ENCODE data around the gene TUBB6. TPM values are rescaled to one million over a fixed set of nuclear protein-coding genes. Genes with fewer than 3 reads are reported as not detected.

TUBB6 gene
- total and polyA plus RNA-seq, 2 experiments from 2014 or later, result 148 to 329 TPM

GRCh38 chr18:12291161-12291560, 16.9 kb upstream of the TUBB6 start:
- Mint-ChIP-seq H3K4me1 (peaks cover 23% of the 10 kb centered on the region), H3K9me3 (no peaks in the 10 kb centered on the region; the same call in 2 of the 3 replicates), H3K36me3 (ENCODE audit: low read depth) (no peaks in the 10 kb centered on the region; the same call in 2 of the 3 replicates), H3K27me3 (ENCODE audit: insufficient read depth, low read depth, poor library complexity) (peaks cover 33% of the 10 kb centered on the region), H3K4me3 (no peak overlapping the region), H3K27ac (no peak overlapping the region)
- H3F3A ChIP-seq (replicated peaks; ENCODE audit: low read depth), result peaks cover 12% of the 10 kb centered on the region
- H3K9me2 ChIP-seq (ENCODE audit: insufficient read depth), result no peaks in the 10 kb centered on the region
- no peak overlapping the region for H3K27ac ChIP-seq (ENCODE audit: low read depth)
- DNase-seq (ENCODE audit: low spot score) (no peak), ATAC-seq (no peak)
- H2AFZ ChIP-seq, result no peak overlapping the region
- H3K4me3 ChIP-seq, result no peak overlapping the region
- no peak overlapping the region for H3K4me2 ChIP-seq
- H3K79me2 ChIP-seq (replicated peaks; ENCODE audit: insufficient read depth), result no peaks in the 10 kb centered on the region
- H3K36me3 ChIP-seq (ENCODE audit: insufficient read depth), result no peaks in the 10 kb centered on the region
- peaks cover 24% of the 10 kb centered on the region for H3K27me3 ChIP-seq (ENCODE audit: insufficient read depth)
- no peaks in the 10 kb centered on the region for H4K20me1 ChIP-seq (replicated peaks; ENCODE audit: insufficient read depth)
- TF ChIP-seq ZNF114 (CRISPR knock-in tag; IDR thresholded peaks at IDR 0.05) (no peak), NANOG (IDR thresholded peaks at IDR 0.05; ENCODE audit: borderline replicate concordance) (no peak), EZH2 (IDR thresholded peaks at IDR 0.05; ENCODE audit: low read depth, unreplicated experiment) (no peak), POLR2AphosphoS5 (IDR thresholded peaks at IDR 0.05; ENCODE audit: low read depth) (no peak)
- TF ChIP-seq, protein P1, sequence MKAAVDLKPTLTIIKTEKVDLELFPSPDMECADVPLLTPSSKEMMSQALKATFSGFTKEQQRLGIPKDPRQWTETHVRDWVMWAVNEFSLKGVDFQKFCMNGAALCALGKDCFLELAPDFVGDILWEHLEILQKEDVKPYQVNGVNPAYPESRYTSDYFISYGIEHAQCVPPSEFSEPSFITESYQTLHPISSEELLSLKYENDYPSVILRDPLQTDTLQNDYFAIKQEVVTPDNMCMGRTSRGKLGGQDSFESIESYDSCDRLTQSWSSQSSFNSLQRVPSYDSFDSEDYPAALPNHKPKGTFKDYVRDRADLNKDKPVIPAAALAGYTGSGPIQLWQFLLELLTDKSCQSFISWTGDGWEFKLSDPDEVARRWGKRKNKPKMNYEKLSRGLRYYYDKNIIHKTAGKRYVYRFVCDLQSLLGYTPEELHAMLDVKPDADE (IDR thresholded peaks at IDR 0.05), result no peak
- H3K4me1 ChIP-seq (ENCODE audit: insufficient read depth), result peaks cover 15% of the 10 kb centered on the region

- Histone ChIP-seq H3K4me2 (no peak overlapping the region), H3K4me3 (no peak overlapping the region), H3K4me1 (ENCODE audit: insufficient read depth) (peaks cover 15% of the 10 kb centered on the region), H3K36me3 (ENCODE audit: insufficient read depth) (no peaks in the 10 kb centered on the region), H3K27me3 (ENCODE audit: insufficient read depth) (peaks cover 18% of the 10 kb centered on the region), H3K27ac (ENCODE audit: low read depth) (no peak overlapping the region), H4K20me1 (replicated peaks; ENCODE audit: insufficient read depth) (no peaks in the 10 kb centered on the region), H3K79me2 (replicated peaks; ENCODE audit: insufficient read depth) (no peaks in the 10 kb centered on the region), H3K9me2 (ENCODE audit: insufficient read depth) (no peaks in the 10 kb centered on the region), H3F3A (replicated peaks; ENCODE audit: low read depth) (peaks cover 12% of the 10 kb centered on the region), H2AFZ (0 out of 2 replicates have a peak overlapping the region, but pooled peaks have one; percentile 52)
- no peak for DNase-seq (ENCODE audit: low spot score)
- Mint-ChIP-seq H3K9me3 (no peaks in the 10 kb centered on the region; the same call in 2 of the 3 replicates), H3K36me3 (ENCODE audit: low read depth) (no peaks in the 10 kb centered on the region; the same call in 2 of the 3 replicates), H3K27ac (no peak overlapping the region), H3K27me3 (ENCODE audit: insufficient read depth, low read depth, poor library complexity) (peaks cover 30% of the 10 kb centered on the region), H3K4me1 (peaks cover 23% of the 10 kb centered on the region), H3K4me3 (no peak overlapping the region)
- no peak for TF ChIP-seq CREB1 (CRISPR knock-in tag; IDR thresholded peaks at IDR 0.05; ENCODE audit: low read depth)
- TF ChIP-seq, protein P2, sequence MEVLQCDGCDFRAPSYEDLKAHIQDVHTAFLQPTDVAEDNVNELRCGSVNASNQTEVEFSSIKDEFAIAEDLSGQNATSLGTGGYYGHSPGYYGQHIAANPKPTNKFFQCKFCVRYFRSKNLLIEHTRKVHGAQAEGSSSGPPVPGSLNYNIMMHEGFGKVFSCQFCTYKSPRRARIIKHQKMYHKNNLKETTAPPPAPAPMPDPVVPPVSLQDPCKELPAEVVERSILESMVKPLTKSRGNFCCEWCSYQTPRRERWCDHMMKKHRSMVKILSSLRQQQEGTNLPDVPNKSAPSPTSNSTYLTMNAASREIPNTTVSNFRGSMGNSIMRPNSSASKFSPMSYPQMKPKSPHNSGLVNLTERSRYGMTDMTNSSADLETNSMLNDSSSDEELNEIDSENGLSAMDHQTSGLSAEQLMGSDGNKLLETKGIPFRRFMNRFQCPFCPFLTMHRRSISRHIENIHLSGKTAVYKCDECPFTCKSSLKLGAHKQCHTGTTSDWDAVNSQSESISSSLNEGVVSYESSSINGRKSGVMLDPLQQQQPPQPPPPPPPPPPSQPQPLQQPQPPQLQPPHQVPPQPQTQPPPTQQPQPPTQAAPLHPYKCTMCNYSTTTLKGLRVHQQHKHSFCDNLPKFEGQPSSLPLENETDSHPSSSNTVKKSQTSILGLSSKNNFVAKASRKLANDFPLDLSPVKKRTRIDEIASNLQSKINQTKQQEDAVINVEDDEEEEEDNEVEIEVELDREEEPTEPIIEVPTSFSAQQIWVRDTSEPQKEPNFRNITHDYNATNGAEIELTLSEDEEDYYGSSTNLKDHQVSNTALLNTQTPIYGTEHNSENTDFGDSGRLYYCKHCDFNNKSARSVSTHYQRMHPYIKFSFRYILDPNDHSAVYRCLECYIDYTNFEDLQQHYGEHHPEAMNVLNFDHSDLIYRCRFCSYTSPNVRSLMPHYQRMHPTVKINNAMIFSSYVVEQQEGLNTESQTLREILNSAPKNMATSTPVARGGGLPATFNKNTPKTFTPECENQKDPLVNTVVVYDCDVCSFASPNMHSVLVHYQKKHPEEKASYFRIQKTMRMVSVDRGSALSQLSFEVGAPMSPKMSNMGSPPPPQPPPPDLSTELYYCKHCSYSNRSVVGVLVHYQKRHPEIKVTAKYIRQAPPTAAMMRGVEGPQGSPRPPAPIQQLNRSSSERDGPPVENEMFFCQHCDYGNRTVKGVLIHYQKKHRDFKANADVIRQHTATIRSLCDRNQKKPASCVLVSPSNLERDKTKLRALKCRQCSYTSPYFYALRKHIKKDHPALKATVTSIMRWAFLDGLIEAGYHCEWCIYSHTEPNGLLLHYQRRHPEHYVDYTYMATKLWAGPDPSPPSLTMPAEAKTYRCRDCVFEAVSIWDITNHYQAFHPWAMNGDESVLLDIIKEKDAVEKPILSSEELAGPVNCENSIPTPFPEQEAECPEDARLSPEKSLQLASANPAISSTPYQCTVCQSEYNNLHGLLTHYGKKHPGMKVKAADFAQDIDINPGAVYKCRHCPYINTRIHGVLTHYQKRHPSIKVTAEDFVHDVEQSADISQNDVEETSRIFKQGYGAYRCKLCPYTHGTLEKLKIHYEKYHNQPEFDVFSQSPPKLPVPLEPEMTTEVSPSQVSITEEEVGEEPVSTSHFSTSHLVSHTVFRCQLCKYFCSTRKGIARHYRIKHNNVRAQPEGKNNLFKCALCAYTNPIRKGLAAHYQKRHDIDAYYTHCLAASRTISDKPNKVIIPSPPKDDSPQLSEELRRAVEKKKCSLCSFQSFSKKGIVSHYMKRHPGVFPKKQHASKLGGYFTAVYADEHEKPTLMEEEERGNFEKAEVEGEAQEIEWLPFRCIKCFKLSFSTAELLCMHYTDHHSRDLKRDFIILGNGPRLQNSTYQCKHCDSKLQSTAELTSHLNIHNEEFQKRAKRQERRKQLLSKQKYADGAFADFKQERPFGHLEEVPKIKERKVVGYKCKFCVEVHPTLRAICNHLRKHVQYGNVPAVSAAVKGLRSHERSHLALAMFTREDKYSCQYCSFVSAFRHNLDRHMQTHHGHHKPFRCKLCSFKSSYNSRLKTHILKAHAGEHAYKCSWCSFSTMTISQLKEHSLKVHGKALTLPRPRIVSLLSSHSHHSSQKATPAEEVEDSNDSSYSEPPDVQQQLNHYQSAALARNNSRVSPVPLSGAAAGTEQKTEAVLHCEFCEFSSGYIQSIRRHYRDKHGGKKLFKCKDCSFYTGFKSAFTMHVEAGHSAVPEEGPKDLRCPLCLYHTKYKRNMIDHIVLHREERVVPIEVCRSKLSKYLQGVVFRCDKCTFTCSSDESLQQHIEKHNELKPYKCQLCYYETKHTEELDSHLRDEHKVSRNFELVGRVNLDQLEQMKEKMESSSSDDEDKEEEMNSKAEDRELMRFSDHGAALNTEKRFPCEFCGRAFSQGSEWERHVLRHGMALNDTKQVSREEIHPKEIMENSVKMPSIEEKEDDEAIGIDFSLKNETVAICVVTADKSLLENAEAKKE (CRISPR knock-in tag; IDR thresholded peaks at IDR 0.05), result no peak
- TF ChIP-seq CTCF (conservative IDR thresholded peaks at IDR 0.05; ENCODE audit: low read depth in 2 of 2), result no peak
- TF ChIP-seq, protein P1 (IDR thresholded peaks at IDR 0.05), result no peak
- no peak for TF ChIP-seq JUNB (IDR thresholded peaks at IDR 0.05; ENCODE audit: unreplicated experiment)
- TF ChIP-seq NANOG (IDR thresholded peaks at IDR 0.05; ENCODE audit: borderline replicate concordance), result no peak
- ATAC-seq, result no peak
Observed at GRCh38 chr18:12291690-12292089, 16.4 kb upstream of the TUBB6 start.
